ENCODE data around the gene CALD1.

Gene CALD1

GRCh38 chr7:134949171-134949570 is 169.7 kb downstream of the CALD1 start:
- no peak for ATAC-seq
- TF ChIP-seq TOX (CRISPR knock-in tag; IDR thresholded peaks at IDR 0.05; ENCODE audit: borderline replicate concordance) (no peak), CSRNP3 (CRISPR knock-in tag; IDR thresholded peaks at IDR 0.05) (no peak), BACH2 (CRISPR knock-in tag; IDR thresholded peaks at IDR 0.05; ENCODE audit: borderline replicate concordance) (no peak), PPARA (CRISPR knock-in tag; IDR thresholded peaks at IDR 0.05; ENCODE audit: borderline replicate concordance) (no peak), ISL1 (CRISPR knock-in tag; IDR thresholded peaks at IDR 0.05) (no peak), CSDC2 (CRISPR knock-in tag; IDR thresholded peaks at IDR 0.05) (no peak), POU6F1 (CRISPR knock-in tag; IDR thresholded peaks at IDR 0.05; ENCODE audit: borderline replicate concordance, low read depth) (no peak)

- ATAC-seq, result peak; percentile 48
- TF ChIP-seq OSR1 (CRISPR knock-in tag; IDR thresholded peaks at IDR 0.05), result no peak
- no peak for TF ChIP-seq ARNTL (CRISPR knock-in tag; IDR thresholded peaks at IDR 0.05; ENCODE audit: borderline replicate concordance, low read depth)
- TF ChIP-seq CSDC2 (CRISPR knock-in tag; IDR thresholded peaks at IDR 0.05), result no peak
- TF ChIP-seq ZC3H10 (CRISPR knock-in tag; IDR thresholded peaks at IDR 0.05), result no peak
- TF ChIP-seq ZNF70 (CRISPR knock-in tag; IDR thresholded peaks at IDR 0.05), result no peak
- no peak for TF ChIP-seq BACH2 (CRISPR knock-in tag; IDR thresholded peaks at IDR 0.05; ENCODE audit: borderline replicate concordance)
- no peak for TF ChIP-seq CREB5 (CRISPR knock-in tag; IDR thresholded peaks at IDR 0.05; ENCODE audit: low read depth)
- no peak for TF ChIP-seq PPARA (CRISPR knock-in tag; IDR thresholded peaks at IDR 0.05; ENCODE audit: borderline replicate concordance)
- TF ChIP-seq ESRRG (CRISPR knock-in tag; IDR thresholded peaks at IDR 0.05), result no peak
Observed at GRCh38 chr7:134954197-134955082, 175.0 kb downstream of the CALD1 start.

GRCh38 chr7:134957005-134957404 is 177.6 kb downstream of the CALD1 start:
- no peak for ATAC-seq
- TF ChIP-seq ZNF565 (CRISPR knock-in tag; conservative IDR thresholded peaks at IDR 0.05; ENCODE audit: low read depth) (no peak), RARB (CRISPR knock-in tag; IDR thresholded peaks at IDR 0.05) (no peak), CREB5 (CRISPR knock-in tag; IDR thresholded peaks at IDR 0.05; ENCODE audit: low read depth) (no peak), ZC3H10 (CRISPR knock-in tag; IDR thresholded peaks at IDR 0.05) (no peak), TCF4 (CRISPR knock-in tag; IDR thresholded peaks at IDR 0.05; ENCODE audit: borderline replicate concordance) (no peak)

GRCh38 chr7:134959810-134960209 is 180.4 kb downstream of the CALD1 start:
- ATAC-seq, result no peak
- TF ChIP-seq ZFP30 (CRISPR knock-in tag; IDR thresholded peaks at IDR 0.05) (no peak), RARB (CRISPR knock-in tag; IDR thresholded peaks at IDR 0.05) (no peak), TCF4 (CRISPR knock-in tag; IDR thresholded peaks at IDR 0.05; ENCODE audit: borderline replicate concordance) (no peak), ZNF70 (CRISPR knock-in tag; IDR thresholded peaks at IDR 0.05) (no peak), GLIS3 (CRISPR knock-in tag; IDR thresholded peaks at IDR 0.05) (no peak), ZC3H10 (CRISPR knock-in tag; IDR thresholded peaks at IDR 0.05) (no peak), ZFP3 (CRISPR knock-in tag; IDR thresholded peaks at IDR 0.05) (no peak), ESRRG (CRISPR knock-in tag; IDR thresholded peaks at IDR 0.05) (no peak), PATZ1 (CRISPR knock-in tag; IDR thresholded peaks at IDR 0.05; ENCODE audit: borderline replicate concordance) (no peak), CSDC2 (CRISPR knock-in tag; IDR thresholded peaks at IDR 0.05) (no peak), ISL1 (CRISPR knock-in tag; IDR thresholded peaks at IDR 0.05) (no peak), ZNF565 (CRISPR knock-in tag; conservative IDR thresholded peaks at IDR 0.05; ENCODE audit: low read depth) (no peak), TOX (CRISPR knock-in tag; IDR thresholded peaks at IDR 0.05; ENCODE audit: borderline replicate concordance) (no peak), TSHZ2 (CRISPR knock-in tag; IDR thresholded peaks at IDR 0.05) (no peak), POU6F1 (CRISPR knock-in tag; IDR thresholded peaks at IDR 0.05; ENCODE audit: borderline replicate concordance, low read depth) (no peak), ZNF8 (CRISPR knock-in tag; IDR thresholded peaks at IDR 0.05) (no peak), PPARA (CRISPR knock-in tag; IDR thresholded peaks at IDR 0.05; ENCODE audit: borderline replicate concordance) (no peak)

Data from SK-N-SH treated with all-trans-retinoic acid at 6 μM for 48 hours (cell line).